Caco-2 (cell line): ENCODE results near the gene TARBP1. TPM values are rescaled to one million over a fixed set of nuclear protein-coding genes. Genes with fewer than 3 reads are reported as not detected.

Experiments
- BruUV-seq: library from RNA; stranded (reverse); fragments of 400-500 nt; replicated peaks from 2 replicates; lab custom pipeline; 2021; lab: Mats Ljungman, UMichigan
- CTCF ChIA-PET: fragments of 300-600 bp; sonication (Branson Sonifier 250); formaldehyde crosslinking; loops from one replicate; lab custom pipeline; 2022; ENCODE audit warnings: antibody characterized with exemption; lab: Charles Lee
- POLR2A ChIA-PET: fragments of 300-600 bp; sonication (Branson Sonifier 250); formaldehyde crosslinking; loops from one replicate; lab custom pipeline; 2022; ENCODE audit warnings: antibody characterized with exemption; lab: Charles Lee
- DNase-seq, 2 experiments: peaks; one replicate each; pipeline versions ENCODE4 v3.0.0 to v3.0.0-alpha.2; 2020 to 2022
- H3K27me3 ChIP-seq: replicated peaks from 2 replicates; pipeline ENCODE4 v1.6.0; 2011; ENCODE audit warnings: low read length; ENCODE audit not compliant: control insufficient read depth, insufficient read depth
- H3K36me3 ChIP-seq: 2 replicates; pipeline ENCODE4 v1.5.1; 2011; ENCODE audit warnings: low read length; ENCODE audit not compliant: control insufficient read depth, insufficient read depth
- H3K4me1 ChIP-seq: fragments of 250-450 bp; sonication (Bioruptor Pico); 2 replicates; pipeline ENCODE4 v1.5.1; 2020; ENCODE audit warnings: mild to moderate bottlenecking
- H3K4me3 ChIP-seq: 2 replicates; pipeline ENCODE4 v1.5.1; 2011; ENCODE audit warnings: low read depth, mild to moderate bottlenecking, control low read depth, low read length
- H3K9me3 ChIP-seq: fragments of 250-450 bp; sonication (Bioruptor Pico); 2 replicates; pipeline ENCODE4 v1.5.1; 2020; ENCODE audit warnings: mild to moderate bottlenecking, moderate library complexity
- H3K27ac Mint-ChIP-seq: one replicate; pipeline ENCODE4 v1.8.0; 2022; ENCODE audit warnings: mixed read lengths; ENCODE audit not compliant: unreplicated experiment
- H3K27me3 Mint-ChIP-seq: one replicate; pipeline ENCODE4 v1.8.0; 2022; ENCODE audit warnings: mixed read lengths; ENCODE audit not compliant: insufficient read depth, unreplicated experiment
- H3K36me3 Mint-ChIP-seq: one replicate; pipeline ENCODE4 v1.8.0; 2022; ENCODE audit warnings: mild to moderate bottlenecking, mixed read lengths; ENCODE audit not compliant: insufficient read depth, unreplicated experiment
- H3K4me1 Mint-ChIP-seq: one replicate; pipeline ENCODE4 v1.8.0; 2022; ENCODE audit warnings: low read depth, mixed read lengths; ENCODE audit not compliant: unreplicated experiment
- H3K4me3 Mint-ChIP-seq: one replicate; pipeline ENCODE4 v1.8.0; 2022; ENCODE audit warnings: mild to moderate bottlenecking, moderate library complexity, mixed read lengths; ENCODE audit not compliant: unreplicated experiment
- H3K9me3 Mint-ChIP-seq: one replicate; pipeline ENCODE4 v1.8.0; 2022; ENCODE audit warnings: mixed read lengths; ENCODE audit not compliant: unreplicated experiment
- intact Hi-C: fragments of 100-400 bp; cut with micrococcal nuclease; formaldehyde crosslinking; loops from one replicate; pipeline ENCODE4 v1.10.0; 2022; ENCODE audit not compliant: unreplicated experiment
- total RNA-seq: library from RNA; stranded (reverse); gene quantifications from 2 replicates; pipeline ENCODE4 v1.2.3, GENCODE V29; 2022
- TF ChIP-seq, protein P1 (sequence below), 2 experiments: fragments of 200-600 bp in 1 of 2; IDR thresholded peaks; 1 replicate in 1 of 2; 2 replicates in 1 of 2; pipeline versions ENCODE4 v1.5.1 to v1.8.0; 2011 to 2022; ENCODE audit warnings: antibody characterized with exemption in 1 of 2, control low read depth in 1 of 2, inconsistent platforms in 1 of 2, low read depth in 1 of 2, low read length in 1 of 2, mild to moderate bottlenecking in 1 of 2, moderate library complexity in 1 of 2; ENCODE audit not compliant: insufficient read depth in 1 of 2, severe bottlenecking in 1 of 2, unreplicated experiment in 1 of 2

The TARBP1 gene
- total RNA-seq, 1 experiment from 2014 or later, result 37.0 TPM

DNA sequence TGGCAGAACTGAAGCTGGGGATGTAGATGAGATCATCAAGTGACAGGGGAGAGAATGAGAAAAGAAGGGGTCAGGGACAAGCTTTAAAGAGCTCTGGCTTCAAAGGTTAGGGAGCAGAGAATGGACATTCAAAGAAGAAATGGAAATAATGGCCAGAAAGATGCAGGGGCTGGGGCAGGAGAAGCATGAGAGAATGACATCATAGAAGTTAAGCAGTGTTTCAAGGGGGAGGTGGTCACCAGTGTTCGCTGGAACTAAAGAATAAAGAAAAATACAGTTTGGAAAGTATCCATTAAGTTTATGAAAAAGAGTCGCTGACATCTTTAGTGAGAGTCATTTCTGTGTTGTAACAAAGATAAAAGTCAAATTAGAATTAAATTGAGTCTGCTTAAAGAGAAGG is 44.3 kb downstream of the TARBP1 start:
- Mint-ChIP-seq H3K4me3 (no peak overlapping the region), H3K27me3 (no peaks in the 10 kb centered on the region), H3K4me1 (no peaks in the 10 kb centered on the region), H3K9me3 (peaks cover 1% of the 10 kb centered on the region), H3K36me3 (peaks cover 28% of the 10 kb centered on the region), H3K27ac (no peak overlapping the region)
- no peak for DNase-seq
- intact Hi-C loops, result no loop called here
- Histone ChIP-seq H3K4me3 (no peak overlapping the region), H3K27me3 (no peaks in the 10 kb centered on the region), H3K9me3 (no peaks in the 10 kb centered on the region), H3K4me1 (no peaks in the 10 kb centered on the region), H3K36me3 (no peaks in the 10 kb centered on the region; the same call in 1 of the 2 replicates)
- TF ChIP-seq, protein P1, sequence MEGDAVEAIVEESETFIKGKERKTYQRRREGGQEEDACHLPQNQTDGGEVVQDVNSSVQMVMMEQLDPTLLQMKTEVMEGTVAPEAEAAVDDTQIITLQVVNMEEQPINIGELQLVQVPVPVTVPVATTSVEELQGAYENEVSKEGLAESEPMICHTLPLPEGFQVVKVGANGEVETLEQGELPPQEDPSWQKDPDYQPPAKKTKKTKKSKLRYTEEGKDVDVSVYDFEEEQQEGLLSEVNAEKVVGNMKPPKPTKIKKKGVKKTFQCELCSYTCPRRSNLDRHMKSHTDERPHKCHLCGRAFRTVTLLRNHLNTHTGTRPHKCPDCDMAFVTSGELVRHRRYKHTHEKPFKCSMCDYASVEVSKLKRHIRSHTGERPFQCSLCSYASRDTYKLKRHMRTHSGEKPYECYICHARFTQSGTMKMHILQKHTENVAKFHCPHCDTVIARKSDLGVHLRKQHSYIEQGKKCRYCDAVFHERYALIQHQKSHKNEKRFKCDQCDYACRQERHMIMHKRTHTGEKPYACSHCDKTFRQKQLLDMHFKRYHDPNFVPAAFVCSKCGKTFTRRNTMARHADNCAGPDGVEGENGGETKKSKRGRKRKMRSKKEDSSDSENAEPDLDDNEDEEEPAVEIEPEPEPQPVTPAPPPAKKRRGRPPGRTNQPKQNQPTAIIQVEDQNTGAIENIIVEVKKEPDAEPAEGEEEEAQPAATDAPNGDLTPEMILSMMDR (IDR thresholded peaks at IDR 0.05; ENCODE audit: insufficient read depth in 1 of 2, low read depth in 1 of 2, low read length in 1 of 2, severe bottlenecking in 1 of 2, unreplicated experiment in 1 of 2), result no peak
- BruUV-seq, result no TSS peak
- ChIA-PET POLR2A (no interaction called here), CTCF (no interaction called here)

GRCh38 chr1:234433563-234434285 is 45.3 kb downstream of the TARBP1 start:
- no peak overlapping the region for H3K4me3 ChIP-seq
- no peak overlapping the region for H3K27ac Mint-ChIP-seq
- ChIA-PET CTCF (no interaction called here), POLR2A (no interaction called here)
- H3K4me1 ChIP-seq, result no peaks in the 10 kb centered on the region
- no peak overlapping the region for H3K4me3 Mint-ChIP-seq
- no peaks in the 10 kb centered on the region for H3K9me3 Mint-ChIP-seq
- H3K27me3 ChIP-seq, result no peaks in the 10 kb centered on the region
- peaks cover 2% of the 10 kb centered on the region for H3K36me3 ChIP-seq
- no peaks in the 10 kb centered on the region for H3K4me1 Mint-ChIP-seq
- intact Hi-C loops, result no loop called here
- peaks cover 32% of the 10 kb centered on the region for H3K36me3 Mint-ChIP-seq
- DNase-seq, result no peak
- no peaks in the 10 kb centered on the region for H3K9me3 ChIP-seq
- H3K27me3 Mint-ChIP-seq, result no peaks in the 10 kb centered on the region
- TF ChIP-seq, protein P1 (IDR thresholded peaks at IDR 0.05; ENCODE audit: insufficient read depth in 1 of 2, low read depth in 1 of 2, low read length in 1 of 2, severe bottlenecking in 1 of 2, unreplicated experiment in 1 of 2), result no peak
- no TSS peak for BruUV-seq

DNA sequence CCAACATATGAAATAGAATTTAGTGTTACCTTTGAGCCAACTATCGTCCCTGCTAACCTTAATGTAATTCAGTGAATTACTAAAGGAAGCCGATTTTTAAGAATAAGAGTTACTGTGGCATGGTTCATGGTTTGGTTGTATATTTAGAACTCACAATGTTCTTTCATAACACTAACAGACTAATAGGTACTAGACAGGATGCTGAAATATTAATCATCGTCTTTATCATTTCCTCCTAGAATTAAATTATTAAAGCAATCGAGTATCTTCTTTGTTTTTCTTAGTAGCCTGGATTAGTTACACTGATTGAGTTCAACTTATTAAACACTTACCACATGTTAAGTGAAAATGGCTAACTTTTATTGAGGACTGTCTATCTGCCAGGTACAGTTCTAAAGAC is 47.7 kb downstream of the TARBP1 start:
- peaks cover 2% of the 10 kb centered on the region for H3K36me3 ChIP-seq
- H3K9me3 Mint-ChIP-seq, result no peaks in the 10 kb centered on the region
- H3K4me1 ChIP-seq, result no peaks in the 10 kb centered on the region
- H3K36me3 Mint-ChIP-seq, result peaks cover 37% of the 10 kb centered on the region
- no peak overlapping the region for H3K4me3 Mint-ChIP-seq
- ChIA-PET POLR2A (no interaction called here), CTCF (no interaction called here)
- H3K27me3 Mint-ChIP-seq, result no peaks in the 10 kb centered on the region
- no peaks in the 10 kb centered on the region for H3K4me1 Mint-ChIP-seq
- TF ChIP-seq, protein P1 (IDR thresholded peaks at IDR 0.05; ENCODE audit: insufficient read depth in 1 of 2, low read depth in 1 of 2, low read length in 1 of 2, severe bottlenecking in 1 of 2, unreplicated experiment in 1 of 2), result no peak
- no peak overlapping the region for H3K4me3 ChIP-seq
- H3K9me3 ChIP-seq, result no peaks in the 10 kb centered on the region
- H3K27ac Mint-ChIP-seq, result no peak overlapping the region
- intact Hi-C loops, result no loop called here
- BruUV-seq, result no TSS peak
- H3K27me3 ChIP-seq, result no peaks in the 10 kb centered on the region
- no peak for DNase-seq
